Body of pancreas (tissue), 4 donors: ENCODE measurements around the gene NELFA.

Experiments
- POLR2A ChIP-seq, 3 donors: fragments of 450-650 bp; IDR thresholded peaks; one replicate each; pipeline ENCODE4 v1.6.1; 2016; ENCODE audit warnings: antibody characterized with exemption in 3 of 3, mild to moderate bottlenecking in 2 of 3
- TF ChIP-seq, protein P1 (sequence below), 7 experiments: fragments of 450-650 bp in 4 of 7; fragments of 200-600 bp in 3 of 7; sonication (generic) in 3 of 7; IDR thresholded peaks; one replicate each; pipeline ENCODE4 v1.5.1; 2016 to 2019; ENCODE audit warnings: antibody characterized with exemption in 7 of 7

DNA sequence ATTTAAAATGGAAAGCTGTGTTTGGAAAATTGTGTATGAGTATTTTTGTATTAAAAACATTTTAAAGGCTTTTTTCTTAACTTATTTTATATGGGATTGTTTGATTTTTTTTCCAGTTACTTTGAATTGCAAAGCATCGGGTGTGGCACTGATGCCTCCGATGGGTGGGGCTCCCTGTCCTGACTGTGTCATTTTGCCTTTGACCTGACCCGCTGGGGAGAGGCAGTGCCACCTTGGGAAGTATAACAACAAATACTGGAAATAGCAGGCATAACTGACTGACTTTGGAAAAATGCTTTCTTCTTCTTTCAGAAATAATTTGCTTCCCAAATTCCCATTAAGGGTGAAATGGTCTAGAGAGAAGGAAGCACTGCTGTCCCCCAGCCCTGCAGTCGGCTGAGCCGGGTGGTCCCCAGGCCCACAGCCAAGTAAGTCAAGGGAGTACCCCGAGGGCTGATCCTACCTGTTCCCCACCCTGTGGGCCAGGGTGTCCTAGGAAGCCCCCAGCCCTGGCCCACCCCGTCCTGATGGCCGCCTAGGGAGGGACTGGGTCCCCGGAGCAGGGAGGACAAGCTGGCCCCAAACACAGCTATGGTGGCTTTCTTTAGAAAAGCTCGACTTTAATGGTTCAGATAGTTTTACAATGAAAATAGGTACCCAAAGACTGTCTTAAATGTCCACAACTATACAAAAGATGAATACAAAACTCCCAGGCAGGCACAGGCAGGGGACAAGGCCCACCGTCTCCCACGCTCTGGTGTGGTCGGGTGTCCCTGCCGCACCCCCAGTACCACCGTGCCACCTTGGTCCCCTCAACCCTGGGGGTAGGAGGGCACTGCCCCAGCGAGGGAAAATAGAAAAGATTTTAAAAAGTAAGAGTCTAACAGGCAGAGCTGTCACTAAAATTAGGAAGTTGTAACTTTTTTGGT, 26.4 kb downstream of the NELFA start:
- TF ChIP-seq, protein P1, sequence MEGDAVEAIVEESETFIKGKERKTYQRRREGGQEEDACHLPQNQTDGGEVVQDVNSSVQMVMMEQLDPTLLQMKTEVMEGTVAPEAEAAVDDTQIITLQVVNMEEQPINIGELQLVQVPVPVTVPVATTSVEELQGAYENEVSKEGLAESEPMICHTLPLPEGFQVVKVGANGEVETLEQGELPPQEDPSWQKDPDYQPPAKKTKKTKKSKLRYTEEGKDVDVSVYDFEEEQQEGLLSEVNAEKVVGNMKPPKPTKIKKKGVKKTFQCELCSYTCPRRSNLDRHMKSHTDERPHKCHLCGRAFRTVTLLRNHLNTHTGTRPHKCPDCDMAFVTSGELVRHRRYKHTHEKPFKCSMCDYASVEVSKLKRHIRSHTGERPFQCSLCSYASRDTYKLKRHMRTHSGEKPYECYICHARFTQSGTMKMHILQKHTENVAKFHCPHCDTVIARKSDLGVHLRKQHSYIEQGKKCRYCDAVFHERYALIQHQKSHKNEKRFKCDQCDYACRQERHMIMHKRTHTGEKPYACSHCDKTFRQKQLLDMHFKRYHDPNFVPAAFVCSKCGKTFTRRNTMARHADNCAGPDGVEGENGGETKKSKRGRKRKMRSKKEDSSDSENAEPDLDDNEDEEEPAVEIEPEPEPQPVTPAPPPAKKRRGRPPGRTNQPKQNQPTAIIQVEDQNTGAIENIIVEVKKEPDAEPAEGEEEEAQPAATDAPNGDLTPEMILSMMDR (IDR thresholded peaks at IDR 0.05) = no peak
- no peak for TF ChIP-seq POLR2A (IDR thresholded peaks at IDR 0.05)
